ENCODE data around the gene TMCC2. TPM values are rescaled to one million over a fixed set of nuclear protein-coding genes. Genes with fewer than 3 reads are reported as not detected.

The TMCC2 gene
- total RNA-seq, 1 donor from 2014 or later = 6.2 TPM

GRCh38 chr1:205263580-205264190, 35.9 kb downstream of the TMCC2 start:
- DNase-seq (ENCODE audit: extremely low spot score, unreplicated experiment) = no peak
- TF ChIP-seq CTCF (conservative IDR thresholded peaks at IDR 0.05) = no peak
- Mint-ChIP-seq H3K27ac (no peak overlapping the region), H3K4me1 (ENCODE audit: unreplicated experiment) (peaks cover 23% of the 10 kb centered on the region), H3K27me3 (no peaks in the 10 kb centered on the region), H3K4me3 (no peak overlapping the region), H3K36me3 (no peaks in the 10 kb centered on the region), H3K9me3 (no peaks in the 10 kb centered on the region)

GRCh38 chr1:205266611-205267305, 39.0 kb downstream of the TMCC2 start:
- Mint-ChIP-seq H3K27ac (no peak overlapping the region), H3K36me3 (no peaks in the 10 kb centered on the region), H3K4me1 (ENCODE audit: unreplicated experiment) (peaks cover 21% of the 10 kb centered on the region), H3K4me3 (no peak overlapping the region), H3K27me3 (no peaks in the 10 kb centered on the region), H3K9me3 (no peaks in the 10 kb centered on the region)
- no peak for DNase-seq (ENCODE audit: extremely low spot score, unreplicated experiment)
- TF ChIP-seq CTCF (conservative IDR thresholded peaks at IDR 0.05) = no peak

- Mint-ChIP-seq H3K27ac (no peak overlapping the region), H3K9me3 (no peaks in the 10 kb centered on the region), H3K36me3 (no peaks in the 10 kb centered on the region), H3K27me3 (no peaks in the 10 kb centered on the region), H3K4me3 (no peak overlapping the region), H3K4me1 (ENCODE audit: unreplicated experiment) (peaks cover 14% of the 10 kb centered on the region)
- no peak for TF ChIP-seq CTCF (conservative IDR thresholded peaks at IDR 0.05)
- no peak for DNase-seq (ENCODE audit: extremely low spot score, unreplicated experiment)
These were observed 39.7 kb downstream of the TMCC2 start for GRCh38 chr1:205267306-205267902.

GRCh38 chr1:205268846-205269680, 41.3 kb downstream of the TMCC2 start:
- H3K27me3 Mint-ChIP-seq = no peaks in the 10 kb centered on the region
- TF ChIP-seq CTCF (conservative IDR thresholded peaks at IDR 0.05) = no peak

GRCh38 chr1:205269711-205270110, 42.0 kb downstream of the TMCC2 start:
- Mint-ChIP-seq H3K4me3 (no peak overlapping the region), H3K36me3 (no peaks in the 10 kb centered on the region), H3K9me3 (no peaks in the 10 kb centered on the region), H3K4me1 (ENCODE audit: unreplicated experiment) (peaks cover 8% of the 10 kb centered on the region), H3K27me3 (no peaks in the 10 kb centered on the region), H3K27ac (no peak overlapping the region)
- no peak for DNase-seq (ENCODE audit: extremely low spot score, unreplicated experiment)
- TF ChIP-seq CTCF (conservative IDR thresholded peaks at IDR 0.05) = no peak

More at GRCh38 chr1:205268846-205269680, 41.3 kb downstream of the TMCC2 start:
- peaks cover 8% of the 10 kb centered on the region for H3K4me1 Mint-ChIP-seq (ENCODE audit: unreplicated experiment)
- no peak overlapping the region for H3K27ac Mint-ChIP-seq
- no peak overlapping the region for H3K4me3 Mint-ChIP-seq
- DNase-seq (ENCODE audit: extremely low spot score, unreplicated experiment) = no peak
- no peaks in the 10 kb centered on the region for H3K9me3 Mint-ChIP-seq
- H3K36me3 Mint-ChIP-seq = no peaks in the 10 kb centered on the region
